ENCODE data around the gene TMEFF1. TPM values are rescaled to one million over a fixed set of nuclear protein-coding genes. Genes with fewer than 3 reads are reported as not detected.

TMEFF1 gene
- total and polyA plus RNA-seq, 2 donors (not counting 1 experiment from before 2014, with no cell fraction given) = 1.1 to 2.5 TPM

GRCh38 chr9:100474924-100475276, 2.0 kb downstream of the TMEFF1 start:
- Histone ChIP-seq H3K36me3 (ENCODE audit: control insufficient read depth, insufficient read depth, low read length) (no peaks in the 10 kb centered on the region), H3K27ac (ENCODE audit: insufficient read depth, low read length) (no peak overlapping the region), H2AFZ (ENCODE audit: low read length) (no peak overlapping the region), H3K4me2 (ENCODE audit: extremely low read depth, insufficient read depth, low read length) (no peak overlapping the region), H3K27me3 (ENCODE audit: control insufficient read depth, insufficient read depth, low read length) (no peaks in the 10 kb centered on the region), H3K79me2 (ENCODE audit: control insufficient read depth, insufficient read depth, low read length) (no peaks in the 10 kb centered on the region), H3K9ac (ENCODE audit: insufficient read depth, low read length) (no peak overlapping the region), H4K20me1 (ENCODE audit: control insufficient read depth, extremely low read depth, insufficient read depth, low read length) (no peaks in the 10 kb centered on the region), H3K4me1 (ENCODE audit: control insufficient read depth, extremely low read depth, insufficient read depth, low read length) (no peaks in the 10 kb centered on the region), H3K4me3 (replicated peaks in 1 of 4; ENCODE audit: control extremely low read depth in 1 of 4, insufficient read depth in 1 of 4, low read depth in 3 of 4, low read length in 4 of 4) (no peak overlapping the region), H3K9me3 (ENCODE audit: control insufficient read depth, insufficient read depth, low read depth, low read length) (no peaks in the 10 kb centered on the region)
- TF ChIP-seq EZH2 (IDR thresholded peaks at IDR 0.05; ENCODE audit: low read length, missing control alignments) = no peak
- no peak for TF ChIP-seq CTCF (conservative IDR thresholded peaks at IDR 0.05 in 1 of 2, IDR thresholded peaks at IDR 0.05 in 1 of 2; ENCODE audit: low read depth in 1 of 2, low read length in 2 of 2)
- DNase-seq (ENCODE audit: low read depth in 2 of 2) = no peak

- H3K9ac ChIP-seq (ENCODE audit: insufficient read depth, low read length) = no peak overlapping the region
- H3K36me3 ChIP-seq (ENCODE audit: control insufficient read depth, insufficient read depth, low read length) = no peaks in the 10 kb centered on the region
- no peaks in the 10 kb centered on the region for H3K27me3 ChIP-seq (ENCODE audit: control insufficient read depth, insufficient read depth, low read length)
These were observed 4.3 kb downstream of the TMEFF1 start for GRCh38 chr9:100477241-100477640.

GRCh38 chr9:100478192-100478591, 5.2 kb downstream of the TMEFF1 start:
- H3K4me2 ChIP-seq (ENCODE audit: extremely low read depth, insufficient read depth, low read length) = no peak overlapping the region
- no peaks in the 10 kb centered on the region for H3K36me3 ChIP-seq (ENCODE audit: control insufficient read depth, insufficient read depth, low read length)
- no peak overlapping the region for H3K9ac ChIP-seq (ENCODE audit: insufficient read depth, low read length)
- no peaks in the 10 kb centered on the region for H4K20me1 ChIP-seq (ENCODE audit: control insufficient read depth, extremely low read depth, insufficient read depth, low read length)
- H3K4me1 ChIP-seq (ENCODE audit: control insufficient read depth, extremely low read depth, insufficient read depth, low read length) = no peaks in the 10 kb centered on the region
- H3K9me3 ChIP-seq (ENCODE audit: control insufficient read depth, insufficient read depth, low read depth, low read length) = no peaks in the 10 kb centered on the region
- H3K79me2 ChIP-seq (ENCODE audit: control insufficient read depth, insufficient read depth, low read length) = no peaks in the 10 kb centered on the region
- H2AFZ ChIP-seq (ENCODE audit: low read length) = no peak overlapping the region
- H3K4me3 ChIP-seq (replicated peaks in 1 of 4; ENCODE audit: control extremely low read depth in 1 of 4, insufficient read depth in 1 of 4, low read depth in 3 of 4, low read length in 4 of 4) = no peak overlapping the region
- no peak for DNase-seq (ENCODE audit: low read depth in 2 of 2)
- no peak for TF ChIP-seq EZH2 (IDR thresholded peaks at IDR 0.05; ENCODE audit: low read length, missing control alignments)
- TF ChIP-seq CTCF (conservative IDR thresholded peaks at IDR 0.05 in 1 of 2, IDR thresholded peaks at IDR 0.05 in 1 of 2; ENCODE audit: low read depth in 1 of 2, low read length in 2 of 2) = no peak
- H3K27me3 ChIP-seq (ENCODE audit: control insufficient read depth, insufficient read depth, low read length) = no peaks in the 10 kb centered on the region
- H3K27ac ChIP-seq (ENCODE audit: insufficient read depth, low read length) = no peak overlapping the region

More at GRCh38 chr9:100477241-100477640, 4.3 kb downstream of the TMEFF1 start:
- no peak overlapping the region for H3K27ac ChIP-seq (ENCODE audit: insufficient read depth, low read length)
- no peak for DNase-seq (ENCODE audit: low read depth in 2 of 2)
- H3K4me3 ChIP-seq (replicated peaks in 1 of 4; ENCODE audit: control extremely low read depth in 1 of 4, insufficient read depth in 1 of 4, low read depth in 3 of 4, low read length in 4 of 4) = no peak overlapping the region
- no peaks in the 10 kb centered on the region for H3K4me1 ChIP-seq (ENCODE audit: control insufficient read depth, extremely low read depth, insufficient read depth, low read length)
- no peaks in the 10 kb centered on the region for H3K9me3 ChIP-seq (ENCODE audit: control insufficient read depth, insufficient read depth, low read depth, low read length)
- H3K79me2 ChIP-seq (ENCODE audit: control insufficient read depth, insufficient read depth, low read length) = no peaks in the 10 kb centered on the region
- no peak for TF ChIP-seq CTCF (conservative IDR thresholded peaks at IDR 0.05 in 1 of 2, IDR thresholded peaks at IDR 0.05 in 1 of 2; ENCODE audit: low read depth in 1 of 2, low read length in 2 of 2)
- no peak for TF ChIP-seq EZH2 (IDR thresholded peaks at IDR 0.05; ENCODE audit: low read length, missing control alignments)
- H4K20me1 ChIP-seq (ENCODE audit: control insufficient read depth, extremely low read depth, insufficient read depth, low read length) = no peaks in the 10 kb centered on the region
- no peak overlapping the region for H2AFZ ChIP-seq (ENCODE audit: low read length)
- no peak overlapping the region for H3K4me2 ChIP-seq (ENCODE audit: extremely low read depth, insufficient read depth, low read length)
